Hematopoietic multipotent progenitor cell (in vitro differentiated cells): ENCODE results near the gene COL8A1. TPM values are rescaled to one million over a fixed set of nuclear protein-coding genes. Genes with fewer than 3 reads are reported as not detected.

Experiments used
- DNase-seq, 3 donors: peaks; one replicate each; pipeline ENCODE4 v3.0.0-alpha.2; 2011 to 2015; ENCODE audit warnings: low read depth in 2 of 3, low spot score in 2 of 3
- total RNA-seq: library from RNA; depleted of rRNA; stranded (reverse); fragments of >200 nt; gene quantifications from one replicate; pipeline ENCODE4 v1.2.3, GENCODE V29; 2012

COL8A1 gene
- total RNA-seq, 1 donor: not detected

DNA sequence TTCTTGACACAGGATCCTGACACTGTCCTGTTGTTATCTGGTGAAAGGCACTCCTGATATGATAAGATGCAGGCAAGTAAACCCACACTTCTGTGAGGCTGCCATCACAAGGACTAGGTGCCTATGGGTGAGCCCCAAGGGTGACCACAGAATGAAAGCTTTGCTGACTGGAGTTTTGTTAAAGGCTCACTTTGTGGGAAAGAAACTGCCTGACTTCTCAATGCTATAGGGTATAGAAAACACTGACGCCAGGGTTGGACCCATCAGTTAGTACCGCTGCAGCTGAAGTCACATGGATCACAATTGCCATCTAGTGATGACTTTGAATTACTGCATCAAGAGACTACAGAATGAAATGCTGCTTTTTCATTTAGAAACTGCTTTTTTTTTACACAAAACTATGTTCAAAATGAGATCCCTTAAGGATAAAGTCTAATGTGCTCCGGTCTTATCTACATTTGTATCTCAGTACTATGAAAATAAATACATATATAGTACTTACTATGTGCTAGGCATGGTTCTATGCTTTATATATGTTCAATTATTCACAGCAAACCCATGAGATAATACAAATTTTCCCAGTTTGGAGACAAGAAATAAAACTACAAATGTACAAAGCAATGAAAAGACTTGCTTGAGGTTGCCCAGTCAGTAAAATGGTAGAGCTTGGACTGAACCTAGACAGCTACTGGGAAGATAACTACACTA is 115.0 kb downstream of the COL8A1 start:
- DNase-seq: peak in 2 of 3 donors; percentile 36 to 69

DNA sequence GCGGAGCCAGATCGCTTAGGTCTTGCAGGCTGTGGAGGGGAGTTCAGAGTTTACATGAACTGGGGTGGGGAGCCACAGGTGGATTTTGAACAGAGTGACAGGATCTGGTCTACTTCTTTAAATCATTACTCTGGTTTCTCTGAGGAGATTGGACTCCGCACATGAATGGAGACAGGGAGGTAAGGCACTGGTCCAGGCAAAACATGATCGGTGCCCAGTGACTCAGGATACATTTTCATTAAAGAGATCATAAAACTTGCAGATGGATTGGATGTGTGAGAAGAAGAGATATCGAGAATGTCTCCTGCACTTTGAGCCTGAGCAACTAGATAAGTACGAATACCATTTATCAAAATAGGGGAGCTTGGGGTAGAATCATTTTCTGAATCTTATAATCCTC is 117.4 kb downstream of the COL8A1 start:
- DNase-seq: no peak

DNA sequence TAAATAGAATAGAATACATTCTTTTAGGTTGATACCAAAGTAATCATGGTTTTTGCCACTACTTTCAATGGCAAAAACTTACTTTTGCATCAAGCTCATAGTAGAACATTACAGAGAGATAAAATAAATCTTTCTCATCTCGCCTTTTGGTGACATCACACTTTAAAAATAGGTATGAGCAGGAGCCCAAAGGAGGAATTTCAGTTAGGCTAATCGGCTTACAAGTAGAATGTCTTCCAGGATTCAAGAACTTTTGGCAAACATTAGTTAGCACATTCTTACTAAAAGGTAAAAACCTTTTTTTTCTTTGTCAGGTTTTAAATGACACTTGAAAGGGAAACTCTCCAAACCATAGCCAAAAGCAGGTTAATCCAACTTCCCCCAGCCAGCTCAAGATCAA is 119.6 kb downstream of the COL8A1 start:
- DNase-seq: no peak

DNA sequence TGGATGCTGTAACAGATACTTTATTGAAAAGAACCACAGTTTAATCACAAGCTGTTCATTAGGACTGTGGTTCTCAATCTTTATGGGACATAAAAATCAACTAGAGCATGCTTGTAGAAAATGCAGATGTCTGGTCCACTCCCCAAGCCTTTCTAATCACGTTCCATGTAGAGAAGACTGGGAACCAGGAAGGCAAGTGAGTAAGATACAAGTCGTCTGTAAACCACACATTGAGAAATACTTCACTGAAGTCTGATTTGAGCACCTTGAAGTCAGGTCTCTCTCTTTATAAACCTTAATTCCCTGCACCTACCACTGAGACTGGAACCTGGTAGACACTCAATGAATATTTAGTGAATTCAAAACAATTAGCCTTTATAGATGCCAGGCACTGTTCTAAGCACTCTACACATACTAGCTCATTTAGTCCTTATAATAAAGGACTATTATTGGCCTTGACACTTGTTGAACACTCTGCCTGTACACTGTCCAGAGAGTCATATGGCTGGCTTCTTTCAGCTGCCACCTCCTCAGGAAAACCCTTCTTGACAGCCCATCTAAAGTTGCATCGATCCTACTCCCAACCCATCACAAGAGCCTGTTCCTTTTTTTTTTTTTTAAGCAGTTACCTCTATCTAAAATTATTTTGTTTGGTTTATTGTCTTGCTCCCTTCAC is 120.2 kb downstream of the COL8A1 start:
- no peak for DNase-seq

DNA sequence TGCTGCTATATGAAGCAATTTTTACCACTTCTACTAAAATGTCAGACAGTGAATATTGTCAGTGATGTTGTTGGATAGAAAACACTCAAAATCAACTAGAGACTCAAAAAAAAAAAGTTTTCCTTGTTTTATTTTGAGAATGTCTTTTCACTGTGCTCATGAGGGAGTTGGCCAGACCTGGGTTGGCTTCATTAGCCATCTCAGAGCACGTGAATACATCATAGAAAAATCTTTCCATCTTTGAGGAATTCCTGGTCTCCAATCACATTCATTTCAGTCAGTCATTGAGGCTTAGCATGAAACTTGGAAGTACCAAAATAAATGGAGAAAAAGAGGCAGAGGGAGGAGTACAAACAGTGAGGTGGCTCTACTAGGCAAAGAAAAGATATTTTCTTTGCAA is 121.6 kb downstream of the COL8A1 start:
- DNase-seq: no peak

DNA sequence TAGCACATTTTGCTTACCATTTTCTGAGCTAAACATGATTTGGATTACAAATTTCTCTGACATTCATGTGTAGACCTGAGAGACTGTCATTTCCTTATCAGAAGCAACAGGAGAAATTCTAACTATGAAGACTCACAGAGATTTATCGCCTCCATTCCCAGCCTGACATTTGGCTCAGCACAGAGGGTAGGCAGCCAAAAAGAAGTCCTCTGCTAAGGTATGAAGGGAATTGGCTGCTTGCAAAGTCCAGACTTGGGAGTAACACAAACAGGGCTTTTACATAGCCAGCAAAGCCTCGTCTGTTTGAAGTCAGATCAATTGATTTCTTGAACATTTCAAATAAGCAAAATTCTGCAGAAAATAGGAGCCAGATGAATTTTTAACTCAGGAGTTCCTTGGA is 122.2 kb downstream of the COL8A1 start:
- DNase-seq: no peak

DNA sequence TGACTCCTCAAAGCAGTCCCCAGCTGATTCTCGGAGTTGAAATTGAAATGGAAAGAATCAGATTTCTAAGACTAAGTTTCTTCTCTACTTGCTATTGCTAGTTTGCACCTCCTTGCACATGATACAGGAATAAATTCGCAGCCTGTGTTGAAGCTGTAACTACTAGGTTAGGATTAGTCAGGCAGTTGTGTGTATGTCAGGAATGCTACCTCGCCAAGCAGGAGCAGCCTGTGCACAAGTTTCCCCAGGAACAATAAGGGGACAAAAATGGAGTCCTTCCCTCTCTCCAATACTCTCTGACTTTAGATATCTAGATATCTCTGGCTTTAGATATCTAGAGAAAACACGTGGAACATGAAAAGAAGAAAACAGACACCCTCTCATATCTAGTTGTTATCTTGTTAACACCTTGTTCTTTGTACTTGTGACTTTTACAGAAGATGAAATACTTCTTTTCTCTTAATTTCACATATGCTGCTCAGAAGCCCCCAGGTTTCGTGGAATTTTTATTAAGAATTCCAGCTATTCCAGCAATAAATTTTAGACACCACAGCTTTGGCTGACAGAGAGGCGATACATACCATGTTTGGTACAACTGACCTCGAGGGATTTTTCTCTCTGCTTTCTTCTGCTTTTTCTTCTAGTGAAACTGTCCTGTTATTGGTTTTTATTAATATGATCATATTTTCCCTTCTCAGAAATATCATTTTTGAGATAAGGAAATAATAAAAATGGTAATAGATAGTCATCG is 123.2 kb downstream of the COL8A1 start:
- DNase-seq: no peak

DNA sequence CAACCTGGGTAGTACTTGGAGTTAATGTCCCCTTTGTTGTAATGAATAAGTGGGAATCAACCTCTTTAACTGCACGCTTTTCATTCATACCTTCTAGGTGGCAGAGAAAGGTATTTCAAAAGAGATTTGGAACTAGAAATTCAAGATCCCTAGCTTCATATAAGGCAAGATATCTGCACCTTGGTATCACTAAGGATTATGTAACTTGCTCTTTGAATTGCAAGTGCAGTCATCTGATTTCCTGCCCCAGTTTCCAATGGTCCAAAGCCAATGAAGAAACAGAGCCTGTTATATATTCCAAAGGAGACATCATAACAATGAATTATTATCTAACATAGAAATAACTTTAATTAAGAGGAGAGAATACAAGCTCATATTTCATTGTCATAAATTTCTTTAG is 124.5 kb downstream of the COL8A1 start:
- no peak for DNase-seq

DNA sequence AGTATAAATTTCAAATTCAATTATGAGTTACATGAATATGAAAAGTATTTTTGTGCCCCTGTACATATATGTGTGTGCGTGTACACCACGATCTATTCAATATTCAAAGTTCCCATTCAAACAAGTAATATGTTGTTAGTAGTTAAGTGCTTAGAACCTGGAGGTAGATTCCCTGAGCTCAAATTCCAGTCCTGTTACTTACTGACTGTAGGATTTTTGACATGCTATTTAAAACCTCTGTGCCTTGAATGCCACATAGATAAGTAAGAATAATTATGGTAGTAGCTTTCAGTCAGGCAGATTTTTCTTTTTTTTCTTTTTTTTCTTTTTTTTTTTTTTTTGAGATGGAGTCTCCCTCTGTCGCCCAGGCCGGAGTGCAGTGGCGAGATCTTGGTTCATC is 126.0 kb downstream of the COL8A1 start:
- DNase-seq: no peak

DNA sequence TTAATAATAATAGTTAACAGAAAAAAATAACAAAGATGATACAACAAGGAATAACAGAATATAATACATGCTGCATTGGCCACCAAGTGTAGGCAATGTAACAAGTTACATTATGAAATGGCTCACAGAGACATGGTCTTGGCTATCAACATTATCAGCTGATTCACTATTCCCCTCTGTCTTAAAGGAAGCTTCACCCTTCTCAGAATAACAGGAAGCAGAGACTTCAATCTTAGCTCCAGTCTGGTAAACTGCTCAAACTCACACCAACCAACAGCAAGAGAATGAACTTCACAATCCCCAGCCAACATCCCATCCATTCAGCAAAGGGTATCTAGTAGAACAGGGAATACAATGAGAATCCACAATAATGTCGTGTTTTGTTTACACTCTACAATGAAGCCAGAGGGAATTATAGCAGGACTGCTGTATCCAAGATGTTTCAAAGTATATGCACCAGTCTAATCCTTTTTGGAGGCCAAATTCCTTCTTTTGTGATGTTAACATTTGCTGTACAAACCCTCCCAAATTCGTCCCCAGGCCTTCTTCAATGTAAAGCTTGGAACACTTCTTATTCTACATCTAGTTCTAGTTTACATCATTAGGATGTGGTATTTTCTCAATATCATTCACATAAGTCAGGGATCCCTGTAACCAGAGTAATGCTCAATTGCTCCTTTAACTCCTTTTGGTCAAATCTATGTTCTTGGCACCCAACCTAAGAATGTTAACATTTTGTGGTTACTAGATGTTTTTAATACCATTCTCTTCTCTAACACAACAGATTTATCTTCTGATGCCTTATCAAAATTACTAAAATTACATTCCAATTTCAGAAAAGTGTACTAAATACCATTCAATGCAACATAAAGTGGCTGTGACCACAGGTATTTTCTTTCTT is 126.9 kb downstream of the COL8A1 start:
- DNase-seq: no peak

DNA sequence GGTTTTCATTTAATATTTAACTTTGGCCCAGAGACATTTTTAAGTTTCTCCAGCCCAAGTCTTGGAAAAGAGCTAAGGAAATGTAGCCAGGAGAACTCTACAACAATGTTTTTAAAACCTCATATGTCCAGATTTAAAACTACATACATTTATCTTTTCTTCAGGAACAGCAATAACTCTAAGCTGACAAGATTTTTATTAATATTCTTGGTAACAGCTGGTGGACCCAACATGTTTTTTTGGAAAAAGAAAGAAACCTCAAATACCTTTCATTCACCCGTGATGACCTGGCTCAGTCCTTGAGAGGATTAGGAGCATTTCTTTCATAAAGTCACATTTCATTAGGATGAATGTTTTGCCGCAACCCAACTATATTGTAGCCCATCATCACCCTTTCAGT is 128.9 kb downstream of the COL8A1 start:
- DNase-seq: no peak

DNA sequence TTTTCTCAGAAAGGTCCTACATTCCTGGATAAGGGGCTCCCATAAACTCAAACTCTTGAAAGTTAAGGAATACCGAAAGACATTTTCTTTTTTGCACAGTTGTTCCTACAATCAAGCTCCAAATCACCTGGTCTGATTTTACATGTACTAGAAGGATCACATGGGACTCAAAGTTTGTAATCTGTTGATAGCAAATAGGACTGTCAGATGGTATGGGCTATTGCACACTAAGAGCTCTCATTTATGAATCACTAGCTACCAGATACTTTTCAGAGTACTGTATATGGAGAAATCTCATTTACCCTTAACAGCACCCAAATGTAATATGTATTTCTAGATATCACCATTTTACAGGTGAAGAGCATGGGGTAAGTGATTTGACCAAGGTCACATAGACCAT is 129.7 kb downstream of the COL8A1 start:
- DNase-seq: no peak

DNA sequence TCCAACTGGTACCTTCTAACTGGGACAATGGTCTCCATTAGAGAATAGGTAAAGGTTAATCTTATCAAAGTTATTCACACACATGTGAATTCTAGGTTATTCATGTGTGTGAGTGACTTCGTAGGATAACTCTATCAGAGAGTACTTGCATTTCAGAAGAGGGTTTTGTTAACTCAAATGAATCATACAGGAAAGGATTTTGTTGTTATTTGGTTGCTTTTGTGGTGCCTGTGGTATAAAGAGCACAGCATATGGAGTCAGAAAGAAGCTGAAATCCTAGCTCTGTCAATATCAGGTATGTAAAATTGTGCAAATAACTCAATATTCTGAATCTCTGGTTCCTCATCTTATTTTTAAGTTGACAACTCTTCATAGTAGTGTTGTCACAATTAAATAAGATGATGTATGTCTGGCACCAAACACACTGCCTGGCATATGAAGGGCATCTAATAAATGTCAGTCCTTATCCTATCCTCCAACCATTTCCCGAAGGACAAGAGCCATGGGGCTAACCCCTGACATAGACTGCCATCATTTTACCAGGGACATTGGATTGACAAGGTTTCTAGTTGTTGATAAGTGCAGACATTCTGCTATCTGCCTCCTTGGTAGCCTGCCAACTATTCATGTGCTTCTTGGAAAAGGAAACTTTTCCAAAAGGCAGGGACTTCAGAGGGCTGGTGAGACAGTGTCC is 130.6 kb downstream of the COL8A1 start:
- no peak for DNase-seq

DNA sequence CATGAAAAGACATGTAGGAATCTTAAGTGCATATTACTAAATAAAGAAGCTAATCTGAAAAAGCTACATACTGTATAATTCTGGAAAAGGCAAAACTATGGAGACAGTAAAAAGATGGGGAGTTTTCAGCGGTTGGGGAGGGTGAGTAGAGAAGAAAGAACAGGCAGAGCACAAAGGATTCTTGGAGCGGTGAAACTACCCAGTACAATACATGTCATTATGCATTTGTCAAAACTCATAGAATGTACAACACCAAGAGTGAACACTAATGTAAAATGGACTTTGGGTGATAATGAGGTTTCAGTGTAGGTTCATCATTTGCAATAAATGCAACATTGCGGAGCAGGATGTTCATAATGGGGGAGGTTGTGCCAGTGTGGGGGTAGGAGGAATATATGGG is 133.8 kb downstream of the COL8A1 start:
- no peak for DNase-seq

DNA sequence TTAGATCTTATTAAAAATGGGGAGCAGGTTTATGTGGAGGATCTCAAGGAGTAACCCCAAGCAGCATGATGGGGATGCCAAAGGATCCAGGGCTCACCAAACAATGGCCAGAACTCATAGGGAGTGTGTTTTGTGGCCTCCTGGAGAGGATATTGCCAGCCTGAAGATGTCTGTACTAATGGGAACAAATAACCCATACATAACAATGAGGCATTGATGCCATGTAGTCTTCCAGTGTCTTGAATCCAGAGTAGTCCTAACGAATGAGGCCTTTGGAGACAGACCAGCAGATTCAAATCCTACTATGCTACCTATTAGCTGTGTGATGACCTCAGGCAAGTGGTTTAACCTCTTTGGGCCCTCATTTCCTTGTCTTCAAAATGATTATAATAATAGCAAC is 134.3 kb downstream of the COL8A1 start:
- no peak for DNase-seq

DNA sequence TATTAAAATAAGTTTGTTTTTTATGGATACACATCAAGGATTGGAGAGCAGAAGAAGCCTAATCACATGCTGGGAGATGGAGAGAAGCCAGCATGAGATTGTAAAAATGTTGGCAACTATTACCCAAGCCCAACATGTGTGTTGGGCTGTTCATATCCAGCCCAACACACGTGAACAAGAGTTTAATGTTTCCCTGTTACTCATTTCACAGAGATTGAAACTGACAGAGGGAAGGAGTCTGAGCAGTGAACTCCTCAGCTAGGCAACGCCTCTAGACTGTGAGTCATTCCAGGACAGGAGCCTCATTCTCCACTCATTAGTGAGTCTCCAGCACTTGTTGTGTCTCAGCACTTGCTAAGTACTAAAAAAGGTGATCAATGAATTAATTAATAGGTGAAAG is 136.1 kb downstream of the COL8A1 start:
- DNase-seq: no peak

DNA sequence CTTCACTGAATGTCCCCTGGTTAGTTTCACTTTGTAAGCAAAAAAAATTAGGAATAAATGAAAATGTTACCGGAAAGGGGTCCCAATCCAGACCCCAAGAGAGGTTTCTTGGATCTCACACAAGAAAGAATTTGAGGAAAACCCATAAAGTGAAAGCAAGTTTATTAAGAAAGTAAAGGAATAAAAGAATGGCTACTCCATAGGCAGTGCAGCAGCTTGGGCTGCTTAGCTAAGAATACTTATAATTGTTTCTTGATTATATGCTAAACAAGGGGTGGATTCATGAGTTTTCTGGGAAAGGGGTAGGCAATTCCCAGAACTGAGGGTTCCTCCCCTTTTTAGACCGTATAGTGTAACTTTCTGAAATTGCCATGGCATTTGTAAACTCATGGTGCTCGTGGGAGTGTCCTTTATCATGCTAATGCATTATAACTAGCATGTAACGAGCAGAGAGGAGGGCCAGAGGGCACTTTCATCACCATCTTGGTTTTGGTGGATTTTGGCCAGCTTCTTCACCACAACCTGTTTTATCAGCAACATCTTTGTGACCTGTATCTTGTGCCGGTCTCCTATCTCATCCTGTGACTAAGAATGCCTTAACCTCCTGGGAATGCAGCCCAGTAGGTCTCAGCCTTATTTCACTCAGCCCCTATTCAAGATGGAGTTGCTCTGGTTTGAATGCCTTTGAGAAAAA is 138.3 kb downstream of the COL8A1 start:
- DNase-seq: no peak

DNA sequence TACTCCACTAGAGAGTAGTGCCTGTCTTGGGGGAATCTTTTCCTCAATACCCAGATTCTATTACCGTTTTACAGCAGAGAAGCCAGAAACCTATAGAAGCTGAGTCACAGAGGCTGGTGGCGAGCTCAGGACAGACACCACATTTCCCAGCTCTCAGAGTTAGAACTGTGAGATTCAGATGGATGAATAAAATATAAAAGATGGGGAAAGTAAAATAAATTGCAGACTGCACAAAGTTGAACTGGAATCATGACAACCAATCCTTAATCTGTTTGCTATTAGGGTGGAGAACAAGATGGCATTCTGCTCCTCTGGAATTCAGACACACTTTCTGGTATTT is 138.8 kb downstream of the COL8A1 start:
- no peak for DNase-seq

DNA sequence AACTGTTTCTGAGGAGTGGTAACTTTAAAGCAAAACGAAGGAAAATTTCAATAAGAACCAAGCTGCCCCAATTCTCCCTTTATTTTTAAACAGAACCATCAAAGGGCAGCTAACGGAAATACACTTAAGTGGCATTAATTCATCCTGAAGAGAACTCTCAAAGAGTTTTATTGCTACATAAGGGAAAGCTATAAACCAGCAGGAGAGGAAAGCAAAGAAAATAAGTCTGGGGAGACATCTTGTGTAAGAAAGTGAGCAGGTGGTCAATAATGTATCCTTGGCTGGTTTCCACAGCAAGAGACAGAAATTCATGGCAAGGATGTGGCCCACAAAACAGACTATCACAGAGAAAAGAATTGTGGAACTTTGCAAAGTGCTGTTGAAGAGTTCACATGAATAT is 139.3 kb downstream of the COL8A1 start:
- DNase-seq: no peak

DNA sequence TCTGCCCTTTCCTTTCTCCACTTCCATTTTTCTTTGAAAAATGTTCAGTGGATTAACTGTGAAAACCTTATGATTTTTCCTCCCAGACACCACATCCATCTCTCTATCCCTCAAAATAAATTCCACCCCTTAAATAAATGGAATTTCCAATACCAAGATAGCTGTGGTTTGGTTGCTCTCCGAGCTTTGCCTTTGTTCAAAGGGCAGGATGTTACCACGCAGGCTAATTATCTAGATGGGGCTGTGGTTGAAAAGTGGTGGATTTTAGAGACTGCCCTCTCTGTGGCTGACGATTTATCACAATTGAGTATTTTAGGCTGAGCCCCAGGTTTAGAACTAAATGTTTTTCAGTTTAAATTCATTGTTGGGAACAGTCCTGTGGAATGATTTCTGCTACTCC is 142.4 kb downstream of the COL8A1 start:
- no peak for DNase-seq
